Activated CD4-positive, alpha-beta T cell treated with anti-CD3 and anti-CD28 coated beads, Interleukin-2, amount 10 ng/mL, durations not matched to agents 7 days and 5 days (primary cell): Measurements from ENCODE around the gene PRDX4. TPM values are rescaled to one million over a fixed set of nuclear protein-coding genes. Genes with fewer than 3 reads are reported as not detected.

ENCODE experiments used
- CTCF ChIA-PET: fragments of 350-600 bp; sonication (Branson Sonifier 250); formaldehyde crosslinking; loops from one replicate; lab custom pipeline; 2021; ENCODE audit warnings: antibody characterized with exemption; lab: Charles Lee
- POLR2A ChIA-PET: fragments of 350-600 bp; sonication (Branson Sonifier 250); formaldehyde crosslinking; loops from one replicate; lab custom pipeline; 2021; ENCODE audit warnings: antibody characterized with exemption; lab: Charles Lee
- DNase-seq: peaks from one replicate; pipeline ENCODE4 v3.0.0-alpha.2; 2020
- H3K27ac Mint-ChIP-seq: one replicate; pipeline ENCODE4 v1.8.0; 2021; ENCODE audit warnings: mild to moderate bottlenecking, moderate library complexity, mixed read lengths
- H3K27me3 Mint-ChIP-seq: one replicate; pipeline ENCODE4 v1.8.0; 2021; ENCODE audit warnings: mixed read lengths
- H3K36me3 Mint-ChIP-seq: one replicate; pipeline ENCODE4 v1.8.0; 2021; ENCODE audit warnings: low read depth, mixed read lengths
- H3K4me1 Mint-ChIP-seq: one replicate; pipeline ENCODE4 v1.8.0; 2021; ENCODE audit warnings: mixed read lengths
- H3K4me3 Mint-ChIP-seq: one replicate; pipeline ENCODE4 v1.8.0; 2021; ENCODE audit warnings: mild to moderate bottlenecking, moderate library complexity, mixed read lengths
- H3K9me3 Mint-ChIP-seq: one replicate; pipeline ENCODE4 v1.8.0; 2021; ENCODE audit warnings: mixed read lengths
- total RNA-seq, 2 experiments: library from RNA; stranded (reverse); gene quantifications; one replicate each; pipeline ENCODE4 v1.2.3, GENCODE V29; 2021

Gene PRDX4
- total RNA-seq, 2 experiments from 2014 or later, result 35.0 to 43.3 TPM

- POLR2A ChIA-PET, result no interaction called here
- no peak overlapping the region for H3K4me3 Mint-ChIP-seq
- no peaks in the 10 kb centered on the region for H3K36me3 Mint-ChIP-seq
- CTCF ChIA-PET, result interaction anchor here (0.9 to 3.9 kb wide), 2 partner anchors 15 to 207 kb away, joined by 3 to 17 read pairs; no protein-coding TSS in a partner anchor
- H3K27ac Mint-ChIP-seq, result no peak overlapping the region
- no peaks in the 10 kb centered on the region for H3K27me3 Mint-ChIP-seq
- no peaks in the 10 kb centered on the region for H3K9me3 Mint-ChIP-seq
- DNase-seq, result peak; percentile 55
- peaks cover 2% of the 10 kb centered on the region for H3K4me1 Mint-ChIP-seq
Measured at GRCh38 chrX:23694606-23695005, 27.3 kb downstream of the PRDX4 start.

GRCh38 chrX:23699636-23700194 is 32.4 kb downstream of the PRDX4 start:
- no peaks in the 10 kb centered on the region for H3K9me3 Mint-ChIP-seq
- ChIA-PET POLR2A (no interaction called here), CTCF (interaction anchor here (0.6 to 3.9 kb wide), 3 partner anchors 9 to 202 kb away, joined by 3 to 24 read pairs (median 3); no protein-coding TSS in a partner anchor)
- no peaks in the 10 kb centered on the region for H3K27me3 Mint-ChIP-seq
- H3K27ac Mint-ChIP-seq, result peak overlapping the region; percentile 31
- H3K4me3 Mint-ChIP-seq, result peak overlapping the region; percentile 43
- peaks cover 5% of the 10 kb centered on the region for H3K4me1 Mint-ChIP-seq
- DNase-seq, result peak; percentile 5
- peaks cover 6% of the 10 kb centered on the region for H3K36me3 Mint-ChIP-seq

- Mint-ChIP-seq H3K27ac (peak overlapping the region; percentile 25), H3K36me3 (peaks cover 11% of the 10 kb centered on the region), H3K27me3 (no peaks in the 10 kb centered on the region), H3K4me3 (no peak overlapping the region), H3K9me3 (no peaks in the 10 kb centered on the region), H3K4me1 (peaks cover 3% of the 10 kb centered on the region)
- ChIA-PET POLR2A (no interaction called here), CTCF (no interaction called here)
- DNase-seq, result no peak
Measured at GRCh38 chrX:23704673-23705206, 37.4 kb downstream of the PRDX4 start.

GRCh38 chrX:23705235-23705634 is 37.9 kb downstream of the PRDX4 start:
- POLR2A ChIA-PET, result no interaction called here
- Mint-ChIP-seq H3K27me3 (no peaks in the 10 kb centered on the region), H3K4me1 (no peaks in the 10 kb centered on the region), H3K36me3 (peaks cover 11% of the 10 kb centered on the region), H3K4me3 (no peak overlapping the region), H3K9me3 (no peaks in the 10 kb centered on the region), H3K27ac (no peak overlapping the region)
- CTCF ChIA-PET, result no interaction called here
- no peak for DNase-seq

- ChIA-PET POLR2A (no interaction called here), CTCF (interaction anchor here (1.4 kb wide), 1 partner anchor 19 kb away, joined by 4 read pairs; no protein-coding TSS in a partner anchor)
- peaks cover 25% of the 10 kb centered on the region for H3K36me3 Mint-ChIP-seq
- no peaks in the 10 kb centered on the region for H3K27me3 Mint-ChIP-seq
- H3K9me3 Mint-ChIP-seq, result no peaks in the 10 kb centered on the region
- no peaks in the 10 kb centered on the region for H3K4me1 Mint-ChIP-seq
- no peak overlapping the region for H3K4me3 Mint-ChIP-seq
- H3K27ac Mint-ChIP-seq, result no peak overlapping the region
- DNase-seq, result no peak
Measured at GRCh38 chrX:23720117-23720677, 52.9 kb downstream of the PRDX4 start.

GRCh38 chrX:23726191-23726590 is 58.9 kb downstream of the PRDX4 start:
- Mint-ChIP-seq H3K27me3 (no peaks in the 10 kb centered on the region), H3K4me3 (no peak overlapping the region), H3K9me3 (no peaks in the 10 kb centered on the region), H3K27ac (no peak overlapping the region), H3K4me1 (no peaks in the 10 kb centered on the region), H3K36me3 (peaks cover 27% of the 10 kb centered on the region)
- ChIA-PET POLR2A (no interaction called here), CTCF (no interaction called here)
- no peak for DNase-seq

GRCh38 chrX:23727206-23727605 is 59.9 kb downstream of the PRDX4 start:
- Mint-ChIP-seq H3K4me1 (peaks cover 7% of the 10 kb centered on the region), H3K9me3 (no peaks in the 10 kb centered on the region), H3K4me3 (no peak overlapping the region), H3K27me3 (no peaks in the 10 kb centered on the region), H3K36me3 (peaks cover 31% of the 10 kb centered on the region), H3K27ac (no peak overlapping the region)
- POLR2A ChIA-PET, result no interaction called here
- CTCF ChIA-PET, result interaction anchor here (2.0 kb wide), 1 partner anchor 175 kb away, joined by 7 read pairs; no protein-coding TSS in a partner anchor
- no peak for DNase-seq

GRCh38 chrX:23729214-23729613 is 61.9 kb downstream of the PRDX4 start:
- Mint-ChIP-seq H3K9me3 (no peaks in the 10 kb centered on the region), H3K4me3 (no peak overlapping the region), H3K27ac (no peak overlapping the region), H3K4me1 (peaks cover 18% of the 10 kb centered on the region), H3K27me3 (no peaks in the 10 kb centered on the region), H3K36me3 (peaks cover 23% of the 10 kb centered on the region)
- ChIA-PET CTCF (no interaction called here), POLR2A (no interaction called here)
- no peak for DNase-seq

GRCh38 chrX:23731951-23732350 is 64.7 kb downstream of the PRDX4 start:
- no peak for DNase-seq
- no peaks in the 10 kb centered on the region for H3K9me3 Mint-ChIP-seq
- ChIA-PET POLR2A (no interaction called here), CTCF (no interaction called here)
- no peak overlapping the region for H3K4me3 Mint-ChIP-seq
- peaks cover 17% of the 10 kb centered on the region for H3K36me3 Mint-ChIP-seq
- peaks cover 23% of the 10 kb centered on the region for H3K4me1 Mint-ChIP-seq
- H3K27me3 Mint-ChIP-seq, result no peaks in the 10 kb centered on the region
- H3K27ac Mint-ChIP-seq, result no peak overlapping the region

- Mint-ChIP-seq H3K4me3 (peak overlapping the region; percentile 9), H3K36me3 (peaks cover 17% of the 10 kb centered on the region), H3K4me1 (peaks cover 23% of the 10 kb centered on the region), H3K27me3 (no peaks in the 10 kb centered on the region), H3K9me3 (no peaks in the 10 kb centered on the region), H3K27ac (peak overlapping the region; percentile 81)
- no peak for DNase-seq
- POLR2A ChIA-PET, result no interaction called here
- CTCF ChIA-PET, result no interaction called here
Measured at GRCh38 chrX:23732704-23733103, 65.4 kb downstream of the PRDX4 start.

Other genes with a start within 250 kb of the PRDX4 start
- gene ACOT9, start 75.8 kb downstream of the PRDX4 start, total RNA-seq, result 10 to 100 TPM; 21.5 to 23.4 TPM
- gene SAT1, start 115.7 kb downstream of the PRDX4 start, total RNA-seq, result 10 to 100 TPM; 86.3 to 89.7 TPM
- 10 to 100 TPM; 26.6 to 28.5 TPM for gene APOO, start 240.4 kb downstream of the PRDX4 start, total RNA-seq
- gene CXorf58, start 240.5 kb downstream of the PRDX4 start, total RNA-seq, result not detected